GM10266 (cell line): ENCODE data around the gene SNED1.

ENCODE experiments used
- DNase-seq: peaks from one replicate; pipeline ENCODE4 v3.0.0; 2012; ENCODE audit errors: extremely low spot score
- CTCF ChIP-seq: IDR thresholded peaks from 2 replicates; pipeline ENCODE4 v1.5.1; 2012; ENCODE audit warnings: mild to moderate bottlenecking, low read depth; ENCODE audit not compliant: control insufficient read depth, insufficient read depth; ENCODE audit errors: missing control alignments

SNED1 gene

DNA sequence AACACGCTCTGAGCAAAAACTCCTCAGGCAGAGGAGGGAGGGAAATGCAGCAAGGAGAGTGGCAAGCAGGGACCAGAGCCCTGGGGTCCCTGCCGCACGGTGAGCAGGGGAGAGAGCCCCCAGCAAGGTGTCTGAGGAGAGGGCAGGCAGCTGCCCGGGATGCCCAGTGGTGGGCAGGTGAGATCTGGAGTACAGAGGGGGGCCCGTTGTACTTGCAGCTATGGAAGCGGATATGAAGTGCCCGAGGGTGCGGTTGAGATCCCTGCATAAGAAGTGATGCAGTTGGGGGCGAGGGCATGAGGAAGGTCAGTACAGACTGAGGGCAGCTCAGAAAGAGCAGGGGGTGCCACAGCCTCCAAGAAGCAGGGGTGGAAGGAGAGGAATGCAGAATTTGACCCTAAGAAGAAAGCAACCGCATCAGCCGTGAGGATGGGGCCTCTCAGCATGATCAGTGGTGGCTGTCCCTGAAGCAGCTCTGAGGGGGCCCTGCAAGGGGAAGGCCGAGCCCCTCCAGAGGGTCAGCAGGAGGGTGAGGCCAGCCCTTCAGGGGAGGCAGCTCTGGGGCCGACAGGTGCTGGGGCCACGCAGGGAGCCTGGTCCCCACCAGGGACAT lies 74.2 kb downstream of the SNED1 start:
- DNase-seq = no peak
- TF ChIP-seq CTCF = no peak

DNA sequence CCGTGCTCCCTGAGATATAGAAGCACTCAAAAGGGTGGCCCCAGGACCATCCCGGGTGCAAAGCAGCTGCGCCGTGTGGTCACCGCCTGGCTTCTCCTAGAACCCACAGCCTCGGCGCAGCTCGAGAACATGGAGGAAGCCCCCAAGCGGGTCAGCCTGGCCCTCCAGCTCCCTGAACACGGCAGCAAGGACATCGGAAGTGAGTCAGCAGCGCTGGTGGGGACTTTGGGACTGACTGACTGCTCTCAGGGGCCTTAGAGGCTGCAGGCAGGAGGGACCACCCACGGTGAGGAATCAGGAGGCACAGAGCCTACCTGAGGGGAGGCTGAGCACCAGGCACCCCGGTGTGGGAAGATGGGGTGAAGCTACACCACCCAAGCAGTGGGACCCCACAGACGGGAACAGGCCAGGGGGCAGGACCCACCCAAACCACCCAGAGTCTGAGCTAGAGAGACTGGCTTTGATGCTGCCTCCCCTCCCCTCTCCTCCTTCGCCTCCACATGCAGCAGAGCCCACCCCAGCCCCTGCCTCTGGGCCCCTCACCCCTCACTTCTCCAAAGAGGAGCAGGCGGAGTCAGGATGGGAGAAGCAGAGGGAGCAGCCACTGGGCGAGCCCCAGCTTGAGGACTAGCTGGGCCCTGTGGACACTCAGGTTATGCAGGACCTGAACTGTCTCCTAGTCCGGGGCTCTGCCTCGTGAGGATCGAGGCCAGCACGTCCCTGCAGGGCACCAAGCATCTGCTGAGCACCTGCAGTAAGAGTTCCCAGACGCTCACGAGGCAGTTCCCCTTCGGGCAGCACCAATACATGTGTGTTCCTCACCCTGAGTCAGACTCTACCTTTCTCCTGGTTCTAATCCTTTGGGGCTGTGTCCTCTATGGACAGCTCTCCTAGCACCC lies 75.0 kb downstream of the SNED1 start:
- no peak for DNase-seq
- TF ChIP-seq CTCF = no peak

GRCh38 chr2:241074065-241074818 lies 75.8 kb downstream of the SNED1 start:
- no peak for DNase-seq
- TF ChIP-seq CTCF = no peak

DNA sequence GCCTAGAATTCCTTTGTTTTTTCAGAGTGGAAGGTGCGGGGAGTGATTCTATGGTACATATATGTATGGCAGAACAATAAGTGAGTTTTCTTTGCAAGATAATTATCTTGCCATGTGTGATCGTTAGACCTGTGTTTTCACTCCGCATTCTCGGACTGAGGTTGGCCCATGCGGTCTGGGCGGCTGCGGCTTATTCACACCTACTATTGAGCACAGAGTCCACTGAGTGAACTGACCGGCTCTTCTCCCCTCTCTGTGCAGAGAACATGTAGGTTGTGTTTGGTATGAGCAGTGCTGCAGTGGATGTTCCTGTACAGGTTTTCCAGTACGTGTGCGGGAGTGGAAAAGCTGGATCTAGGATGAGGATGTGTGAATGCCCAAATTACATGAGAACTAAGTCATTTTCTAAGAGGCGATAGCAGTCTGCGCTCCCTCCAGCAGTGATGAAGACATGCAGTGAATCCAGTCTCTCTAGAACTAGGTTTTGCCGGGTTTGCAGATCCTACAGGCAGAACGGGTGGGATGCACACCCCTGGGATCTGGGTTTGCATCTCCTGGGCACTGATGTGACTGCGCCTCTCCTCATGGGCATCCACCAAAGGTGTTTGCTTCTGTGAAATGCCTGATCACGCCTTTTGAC lies 76.6 kb downstream of the SNED1 start:
- no peak for TF ChIP-seq CTCF
- no peak for DNase-seq

DNA sequence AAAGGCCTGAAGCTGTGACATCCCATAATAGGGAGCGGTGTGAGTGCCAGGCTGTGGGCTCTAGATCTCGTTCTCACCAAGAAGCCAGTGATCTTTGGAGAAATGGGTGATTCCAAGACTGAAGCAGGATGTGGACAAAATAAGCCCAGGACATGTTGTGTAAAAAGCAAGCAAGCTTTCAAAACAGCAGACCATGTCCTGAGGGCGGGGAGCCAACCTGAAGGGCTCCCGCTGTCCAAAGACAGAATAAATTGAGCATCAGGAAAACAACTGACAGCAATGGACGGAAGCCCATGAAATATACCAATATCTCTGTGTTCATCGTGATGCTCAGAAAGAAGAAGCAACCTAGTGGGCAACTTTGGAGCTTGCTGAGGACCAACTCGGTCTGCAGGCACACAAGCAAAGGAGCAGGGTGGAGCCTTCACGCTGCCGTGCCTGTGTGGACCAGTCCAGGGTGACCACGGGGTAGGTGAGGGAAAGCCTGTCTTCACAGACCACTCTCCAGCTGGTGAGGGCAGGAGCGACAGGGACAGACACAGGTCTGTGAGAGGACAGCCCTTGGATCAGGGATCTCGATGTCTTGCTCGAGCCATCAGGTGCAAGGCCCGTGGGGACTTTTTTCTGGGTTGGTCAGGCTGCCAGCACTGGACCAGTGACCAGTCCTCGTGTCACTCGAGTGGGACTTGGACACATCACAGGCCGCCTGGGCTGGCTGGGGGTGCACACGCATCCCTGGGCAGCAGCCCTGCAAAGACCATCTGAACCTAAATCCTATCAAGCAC lies 82.2 kb downstream of the SNED1 start:
- no peak for DNase-seq
- TF ChIP-seq CTCF = no peak

DNA sequence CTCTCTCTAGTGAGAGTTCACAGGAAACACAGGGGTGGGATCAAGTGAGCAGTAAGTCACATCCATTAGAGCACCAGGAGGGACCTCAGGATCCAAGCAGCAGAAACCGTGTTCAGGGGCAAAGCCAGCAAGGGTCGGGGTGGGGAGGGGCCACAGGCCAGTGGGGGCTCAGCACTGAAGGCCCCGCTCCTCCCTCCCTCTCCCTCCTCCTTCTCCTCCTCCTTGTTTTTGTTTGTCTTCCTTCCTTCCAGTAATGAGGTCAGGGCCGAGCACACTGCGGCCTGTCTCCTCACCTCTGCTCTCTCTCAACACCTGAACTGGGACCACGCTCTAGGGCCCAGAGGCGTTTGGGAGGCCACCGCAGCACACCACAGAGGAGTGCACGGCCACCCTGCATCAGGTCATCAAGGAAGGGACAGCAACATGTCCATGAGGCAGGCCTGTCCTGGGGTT lies 82.8 kb downstream of the SNED1 start:
- DNase-seq = no peak
- no peak for TF ChIP-seq CTCF
